ENCODE data around the gene CALM1.

CALM1 gene

DNA sequence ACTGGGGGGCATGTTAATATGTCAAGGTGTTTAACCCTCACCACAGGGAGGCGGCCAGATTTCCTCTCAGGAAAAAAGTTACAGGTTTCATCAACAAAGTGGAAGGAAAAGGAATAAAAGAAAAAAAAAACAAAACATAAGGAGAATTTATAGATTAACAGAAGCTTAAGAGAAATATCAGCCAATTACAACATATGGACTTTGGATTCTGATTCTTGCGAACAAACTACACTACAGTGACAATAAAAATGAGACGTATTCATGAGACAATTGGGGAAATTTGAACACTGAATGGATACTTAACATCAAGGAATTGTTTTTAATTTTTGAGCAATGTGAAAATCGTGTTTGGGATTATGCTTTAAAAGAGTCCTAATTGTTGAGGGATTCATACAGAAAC, 60.4 kb downstream of the CALM1 start:
- in situ Hi-C loops (cut with MboI; ENCODE audit: low sequenced_read_pairs): no loop called here

Data from HL-60/S4 treated with phorbol 12-myristate 13-acetate at 8.2 ng/mL for 4 days and 3 days (cell line).